Colonic mucosa (tissue), 4 donors: ENCODE results near the gene KLF11. TPM values are rescaled to one million over a fixed set of nuclear protein-coding genes. Genes with fewer than 3 reads are reported as not detected.

Experiments used
- DNase-seq: peaks from one replicate; pipeline ENCODE4 v3.0.0-alpha.2; 2020
- H3K27ac ChIP-seq: fragments of 200-600 bp; one replicate; pipeline ENCODE4 v1.8.0; 2021
- H3K27me3 ChIP-seq: fragments of 200-600 bp; one replicate; pipeline ENCODE4 v1.8.0; 2021
- H3K36me3 ChIP-seq: fragments of 200-600 bp; one replicate; pipeline ENCODE4 v1.8.0; 2021
- H3K4me1 ChIP-seq: fragments of 200-600 bp; one replicate; pipeline ENCODE4 v1.8.0; 2021; ENCODE audit warnings: mild to moderate bottlenecking
- H3K4me3 ChIP-seq: fragments of 200-600 bp; one replicate; pipeline ENCODE4 v1.8.0; 2021
- H3K9ac ChIP-seq, 2 donors: one replicate each; pipeline ENCODE4 v1.7.0; 2013; ENCODE audit warnings: control low read depth in 2 of 2, low read depth in 2 of 2, low read length in 2 of 2
- H3K9me3 ChIP-seq: fragments of 200-600 bp; one replicate; pipeline ENCODE4 v1.8.0; 2021
- CTCF ChIP-seq: fragments of 200-600 bp; IDR thresholded peaks from one replicate; pipeline ENCODE4 v1.8.0; 2022; ENCODE audit warnings: antibody characterized with exemption, mild to moderate bottlenecking
- intact Hi-C: fragments of 100-400 bp; cut with DNase I; formaldehyde crosslinking; loops from one replicate; pipeline ENCODE4 v1.14.1; 2022
- total RNA-seq, 2 donors: library from RNA; stranded (reverse); fragmentation: NEBNext Ultra II Directional in 1 of 2; extraction: Animal tissue kit (Norgen Biotek cat#: 25700) in 1 of 2; gene quantifications; one replicate each; pipeline ENCODE4 v1.2.1, GENCODE V29; 2021
- donor health status: healthy.
- donor health status: DM: no; HTN: no; CAD: no.
- donor health status: DM: no; HTN: no; CAD: no.

Gene KLF11
- total RNA-seq, 2 donors from 2014 or later: 6.6 to 11.2 TPM

GRCh38 chr2:10002681-10003080, 40.7 kb upstream of the KLF11 start:
- intact Hi-C loops: no loop called here
- DNase-seq: no peak
- Histone ChIP-seq H3K9me3 (no peaks in the 10 kb centered on the region), H3K27me3 (no peaks in the 10 kb centered on the region), H3K4me3 (no peak overlapping the region), H3K4me1 (no peaks in the 10 kb centered on the region), H3K9ac (no peak overlapping the region), H3K27ac (no peak overlapping the region), H3K36me3 (no peaks in the 10 kb centered on the region)
- no peak for TF ChIP-seq CTCF

DNA sequence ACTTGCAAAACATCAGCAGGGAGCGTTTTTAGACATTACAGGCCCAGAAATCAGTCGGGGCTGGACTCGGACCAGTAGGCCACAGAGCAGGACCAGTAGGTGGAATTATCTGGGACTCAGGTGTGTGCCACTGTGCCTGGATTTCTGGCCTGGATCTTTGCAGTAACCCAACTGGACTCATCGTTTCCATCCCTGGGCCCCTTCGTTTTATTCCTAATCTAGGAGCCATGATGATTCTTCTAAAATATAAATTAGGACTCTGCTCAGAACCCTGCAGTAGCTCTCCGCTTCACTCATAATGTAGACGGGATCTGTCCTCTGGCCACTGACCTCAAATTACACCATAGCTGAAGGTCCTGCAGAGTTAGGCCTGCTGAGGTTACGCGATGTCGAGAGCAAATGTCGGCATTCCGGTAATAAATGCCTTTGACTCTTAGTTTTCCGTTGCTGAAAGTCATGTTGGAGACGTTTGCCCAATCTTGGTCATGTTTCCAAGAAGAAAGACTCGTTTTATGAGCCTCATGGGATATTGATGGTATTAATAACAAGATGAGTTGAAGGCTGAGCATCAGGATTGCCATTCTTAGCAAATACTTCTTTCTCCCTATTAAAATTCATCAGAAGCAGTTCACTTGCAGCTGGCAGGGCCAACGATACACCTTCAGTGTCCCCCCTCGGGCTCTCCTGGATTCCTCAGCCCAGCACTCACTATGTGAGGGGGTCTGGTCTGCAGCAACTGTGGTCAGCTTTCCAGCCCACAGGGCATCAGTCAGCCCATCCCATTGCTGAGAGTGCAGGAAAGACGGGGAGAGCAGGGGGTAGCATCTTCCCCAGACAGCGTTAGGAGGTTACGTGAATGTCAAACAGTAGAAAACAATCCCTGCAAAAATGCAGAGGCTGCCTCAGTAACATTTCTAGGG, 39.9 kb upstream of the KLF11 start:
- Histone ChIP-seq H3K9me3 (no peaks in the 10 kb centered on the region), H3K27ac (no peak overlapping the region), H3K4me1 (no peaks in the 10 kb centered on the region), H3K27me3 (no peaks in the 10 kb centered on the region), H3K9ac (no peak overlapping the region), H3K36me3 (no peaks in the 10 kb centered on the region), H3K4me3 (no peak overlapping the region)
- TF ChIP-seq CTCF: no peak
- DNase-seq: no peak
- intact Hi-C loops: no loop called here

GRCh38 chr2:10004401-10004800, 38.9 kb upstream of the KLF11 start:
- Histone ChIP-seq H3K4me3 (no peak overlapping the region), H3K9ac (no peak overlapping the region), H3K27ac (no peak overlapping the region), H3K4me1 (no peaks in the 10 kb centered on the region), H3K27me3 (no peaks in the 10 kb centered on the region), H3K9me3 (no peaks in the 10 kb centered on the region), H3K36me3 (no peaks in the 10 kb centered on the region)
- DNase-seq: no peak
- intact Hi-C loops: no loop called here
- TF ChIP-seq CTCF: no peak

- intact Hi-C loops: no loop called here
- Histone ChIP-seq H3K9ac (no peak overlapping the region), H3K9me3 (no peaks in the 10 kb centered on the region), H3K27ac (no peak overlapping the region), H3K4me3 (no peak overlapping the region), H3K36me3 (no peaks in the 10 kb centered on the region), H3K27me3 (no peaks in the 10 kb centered on the region), H3K4me1 (no peaks in the 10 kb centered on the region)
- no peak for DNase-seq
- no peak for TF ChIP-seq CTCF
Observed at GRCh38 chr2:10004836-10005235, 38.5 kb upstream of the KLF11 start.

GRCh38 chr2:10005461-10006235, 37.7 kb upstream of the KLF11 start:
- no peak overlapping the region for H3K9ac ChIP-seq
- no peak overlapping the region for H3K27ac ChIP-seq
- no peaks in the 10 kb centered on the region for H3K27me3 ChIP-seq
- H3K9me3 ChIP-seq: no peaks in the 10 kb centered on the region
- intact Hi-C loops: no loop called here
- H3K4me1 ChIP-seq: no peaks in the 10 kb centered on the region
- TF ChIP-seq CTCF: no peak
- no peaks in the 10 kb centered on the region for H3K36me3 ChIP-seq
- no peak for DNase-seq
- no peak overlapping the region for H3K4me3 ChIP-seq
